ENCODE measurements around the gene COL5A1. TPM values are rescaled to one million over a fixed set of nuclear protein-coding genes. Genes with fewer than 3 reads are reported as not detected.

COL5A1 gene
- total and polyA plus RNA-seq, 2 experiments from 2014 or later: 211 to 812 TPM

- no peak for DNase-seq
- Histone ChIP-seq H3K9me2 (ENCODE audit: insufficient read depth) (no peaks in the 10 kb centered on the region), H3K4me3 (no peak overlapping the region), H3K36me3 (ENCODE audit: low read depth) (peaks cover 31% of the 10 kb centered on the region), H3K27me3 (replicated peaks; ENCODE audit: insufficient read depth) (no peaks in the 10 kb centered on the region), H3K4me1 (ENCODE audit: insufficient read depth) (no peaks in the 10 kb centered on the region), H3K79me2 (ENCODE audit: insufficient read depth) (no peaks in the 10 kb centered on the region), H4K20me1 (ENCODE audit: insufficient read depth) (no peaks in the 10 kb centered on the region; the same call in 1 of the 2 replicates), H3K9me3 (ENCODE audit: low read depth) (no peaks in the 10 kb centered on the region), H3F3A (ENCODE audit: insufficient read depth) (peaks cover 66% of the 10 kb centered on the region), H3K9ac (no peak overlapping the region), H3K4me2 (ENCODE audit: unreplicated experiment) (no peak overlapping the region), H3K27ac (no peak overlapping the region), H2AFZ (no peak overlapping the region)
- TF ChIP-seq EZH2phosphoT487 (IDR thresholded peaks at IDR 0.05; ENCODE audit: insufficient read depth, low read depth): no peak
- no peak for TF ChIP-seq EZH2 (IDR thresholded peaks at IDR 0.05; ENCODE audit: insufficient read depth, poor library complexity, severe bottlenecking)
- WGBS, 2 experiments (ENCODE audit: low coverage in 1 of 2, low lambda C conversion rate in 2 of 2, missing lambda C conversion rate in 2 of 2): 69 to 70% methylated on average over 12 to 16 of the region's 16 CpGs
- in situ Hi-C loops (cut with MboI): no loop called here
Observed at GRCh38 chr9:134847752-134848432, 206.3 kb downstream of the COL5A1 start.

- H3K27me3 ChIP-seq (replicated peaks; ENCODE audit: insufficient read depth): no peaks in the 10 kb centered on the region
Observed at GRCh38 chr9:134848504-134848903, 206.9 kb downstream of the COL5A1 start.

GRCh38 chr9:134850611-134851010, 209.0 kb downstream of the COL5A1 start:
- Histone ChIP-seq H4K20me1 (ENCODE audit: insufficient read depth) (no peaks in the 10 kb centered on the region), H3K27ac (no peak overlapping the region)

More at GRCh38 chr9:134848504-134848903, 206.9 kb downstream of the COL5A1 start:
- H3K9me2 ChIP-seq (ENCODE audit: insufficient read depth): no peaks in the 10 kb centered on the region
- no peak overlapping the region for H3K4me2 ChIP-seq (ENCODE audit: unreplicated experiment)
- no peak overlapping the region for H3K4me3 ChIP-seq
- TF ChIP-seq EZH2phosphoT487 (IDR thresholded peaks at IDR 0.05; ENCODE audit: insufficient read depth, low read depth): no peak
- TF ChIP-seq EZH2 (IDR thresholded peaks at IDR 0.05; ENCODE audit: insufficient read depth, poor library complexity, severe bottlenecking): no peak
- H3K36me3 ChIP-seq (ENCODE audit: low read depth): peaks cover 25% of the 10 kb centered on the region
- no peak overlapping the region for H2AFZ ChIP-seq
- no peak overlapping the region for H3K27ac ChIP-seq
- no peaks in the 10 kb centered on the region for H3K79me2 ChIP-seq (ENCODE audit: insufficient read depth)
- in situ Hi-C loops (cut with MboI): no loop called here
- H3K9ac ChIP-seq: no peak overlapping the region
- no peaks in the 10 kb centered on the region for H3K4me1 ChIP-seq (ENCODE audit: insufficient read depth)
- no peaks in the 10 kb centered on the region for H3K9me3 ChIP-seq (ENCODE audit: low read depth)
- no peaks in the 10 kb centered on the region; the same call in 1 of the 2 replicates for H4K20me1 ChIP-seq (ENCODE audit: insufficient read depth)
- no peak for DNase-seq
- H3F3A ChIP-seq (ENCODE audit: insufficient read depth): peaks cover 61% of the 10 kb centered on the region
- whole genome bisulfite sequencing, 2 experiments (ENCODE audit: low coverage in 1 of 2, low lambda C conversion rate in 2 of 2, missing lambda C conversion rate in 2 of 2): 69 to 86% methylated on average over 7 to 10 of the region's 10 CpGs

GRCh38 chr9:134851020-134851419, 209.4 kb downstream of the COL5A1 start:
- no peaks in the 10 kb centered on the region for H3K9me3 ChIP-seq (ENCODE audit: low read depth)
- no peaks in the 10 kb centered on the region for H3K27me3 ChIP-seq (replicated peaks; ENCODE audit: insufficient read depth)
- H3F3A ChIP-seq (ENCODE audit: insufficient read depth): peaks cover 45% of the 10 kb centered on the region
- in situ Hi-C loops (cut with MboI): no loop called here
- H3K4me3 ChIP-seq: no peak overlapping the region
- TF ChIP-seq EZH2 (IDR thresholded peaks at IDR 0.05; ENCODE audit: insufficient read depth, poor library complexity, severe bottlenecking) (no peak), EZH2phosphoT487 (IDR thresholded peaks at IDR 0.05; ENCODE audit: insufficient read depth, low read depth) (no peak)
- no peaks in the 10 kb centered on the region for H3K4me1 ChIP-seq (ENCODE audit: insufficient read depth)
- H2AFZ ChIP-seq: no peak overlapping the region
- no peaks in the 10 kb centered on the region for H3K9me2 ChIP-seq (ENCODE audit: insufficient read depth)
- H3K79me2 ChIP-seq (ENCODE audit: insufficient read depth): no peaks in the 10 kb centered on the region
- H4K20me1 ChIP-seq (ENCODE audit: insufficient read depth): no peaks in the 10 kb centered on the region
- no peak overlapping the region for H3K9ac ChIP-seq
- H3K4me2 ChIP-seq (ENCODE audit: unreplicated experiment): no peak overlapping the region
- no peak overlapping the region for H3K27ac ChIP-seq
- no peak for DNase-seq
- WGBS, 2 experiments (ENCODE audit: low coverage in 1 of 2, low lambda C conversion rate in 2 of 2, missing lambda C conversion rate in 2 of 2): 88 to 95% methylated on average over 10 to 12 of the region's 12 CpGs
- 0 out of 2 replicates have a peak, but pooled peaks cover 1% of the 10 kb centered on the region for H3K36me3 ChIP-seq (ENCODE audit: low read depth)

More at GRCh38 chr9:134850611-134851010, 209.0 kb downstream of the COL5A1 start:
- Histone ChIP-seq H3K27me3 (replicated peaks; ENCODE audit: insufficient read depth) (no peaks in the 10 kb centered on the region), H3K4me2 (ENCODE audit: unreplicated experiment) (no peak overlapping the region), H3K4me1 (ENCODE audit: insufficient read depth) (no peaks in the 10 kb centered on the region), H3K4me3 (no peak overlapping the region), H3K9me2 (ENCODE audit: insufficient read depth) (no peaks in the 10 kb centered on the region), H3K79me2 (ENCODE audit: insufficient read depth) (no peaks in the 10 kb centered on the region), H3F3A (ENCODE audit: insufficient read depth) (peaks cover 49% of the 10 kb centered on the region), H3K9ac (no peak overlapping the region), H3K36me3 (ENCODE audit: low read depth) (peaks cover 5% of the 10 kb centered on the region; the same call in 1 of the 2 replicates), H2AFZ (no peak overlapping the region), H3K9me3 (ENCODE audit: low read depth) (no peaks in the 10 kb centered on the region)
- no peak for DNase-seq
- TF ChIP-seq EZH2phosphoT487 (IDR thresholded peaks at IDR 0.05; ENCODE audit: insufficient read depth, low read depth): no peak
- no peak for TF ChIP-seq EZH2 (IDR thresholded peaks at IDR 0.05; ENCODE audit: insufficient read depth, poor library complexity, severe bottlenecking)
- 84 to 92% methylated on average over 8 to 9 of the region's 9 CpGs for WGBS, 2 experiments (ENCODE audit: low coverage in 1 of 2, low lambda C conversion rate in 2 of 2, missing lambda C conversion rate in 2 of 2)
- in situ Hi-C loops (cut with MboI): no loop called here
